Pancreas (tissue), 10 donors: Measurements from ENCODE around the gene GNA14. TPM values are rescaled to one million over a fixed set of nuclear protein-coding genes. Genes with fewer than 3 reads are reported as not detected.

Experiments
- ATAC-seq, 4 donors: fragments of 200-7000 bp; cut with Tn5 transposase; one replicate each; pipeline versions ENCODE4 v1.8.0 to v1.9.1; 2020; ENCODE audit warnings: mild to moderate bottlenecking in 4 of 4, moderate library complexity in 4 of 4
- DNase-seq, 6 donors: peaks; one replicate each; pipeline ENCODE4 v3.0.0-alpha.2; 2020
- FAIRE-seq: peaks from 2 replicates; lab custom pipeline; 2012; peaks lifted over from hg19 to GRCh38; lab: Jason Lieb, UNC
- H3K27ac ChIP-seq, 4 donors: fragments of 200-600 bp; sonication (generic); 1 replicate in 3 of 4; 2 replicates in 1 of 4; pipeline versions ENCODE4 v1.5.0 to v1.8.0; 2020
- H3K27me3 ChIP-seq, 4 donors: fragments of 200-600 bp; one replicate each; pipeline ENCODE4 v1.8.0; 2021
- H3K36me3 ChIP-seq, 3 donors: fragments of 200-600 bp; sonication (generic) in 1 of 3; one replicate each; pipeline versions ENCODE4 v1.5.0 to v1.8.0; 2020 to 2021
- H3K4me1 ChIP-seq, 3 donors: fragments of 200-600 bp; one replicate each; pipeline ENCODE4 v1.8.0; 2021
- H3K4me3 ChIP-seq, 4 donors: fragments of 200-600 bp; sonication (generic) in 2 of 4; one replicate each; pipeline versions ENCODE4 v1.5.0 to v1.8.0; 2020 to 2021
- H3K9me3 ChIP-seq, 4 donors: fragments of 200-600 bp; one replicate each; pipeline ENCODE4 v1.8.0; 2021
- WGBS, 2 donors: extraction: QIAGEN DNeasy Blood & Tissue Kit; methylation state at CpG; one replicate each; pipeline ENCODE4 v1.1.7; 2013; 5-methylcytosine and 5-hydroxymethylcytosine counted together
- intact Hi-C, 3 donors: fragments of 100-400 bp; cut with DNase I; formaldehyde crosslinking; loops; one replicate each; pipeline versions ENCODE4 v1.11.1 to v1.14.2; 2022
- polyA plus RNA-seq, 2 donors: library from polyadenylated mRNA; stranded (reverse); fragments of 200-250 nt; gene quantifications; one replicate each; pipeline ENCODE4 v1.2.3, GENCODE V29; 2013
- total RNA-seq, 6 donors: library from RNA; stranded (reverse); fragmentation: NEBNext Ultra II Directional in 4 of 6; extraction: Animal tissue kit (Norgen Biotek cat#: 25700) in 4 of 6; gene quantifications; one replicate each; pipeline versions ENCODE4 v1.2.1 to v1.2.4, GENCODE V29; 2021 to 2023
- TF ChIP-seq, protein P1 (sequence below), 4 donors: fragments of 200-600 bp; sonication (generic) in 3 of 4; IDR thresholded peaks; one replicate each; pipeline versions ENCODE4 v1.5.0 to v1.8.0; 2021; ENCODE audit warnings: antibody characterized with exemption in 4 of 4
- donor health status: healthy with polysubstance abuse.
- donor health status: DM: no; HTN: no; CAD: no; lungs with moderate emphysema.
- donor health status: DM: no; HTN: no; CAD: no.
- donor health status: control.
- donor health status: control.
- donor health status: Bipolar disorder and iron deficiency.
- donor health status: DM: yes; HTN: yes; CAD: no.
- donor health status: DM: no; HTN: no; CAD: no.
- donor health status: DM: no; HTN: no; CAD: no.
- donor health status: DM: yes; HTN: yes; CAD: no.

Gene GNA14
- total and polyA plus RNA-seq, 8 donors, result 0.92 to 2.0 (median 1.5) TPM

DNA sequence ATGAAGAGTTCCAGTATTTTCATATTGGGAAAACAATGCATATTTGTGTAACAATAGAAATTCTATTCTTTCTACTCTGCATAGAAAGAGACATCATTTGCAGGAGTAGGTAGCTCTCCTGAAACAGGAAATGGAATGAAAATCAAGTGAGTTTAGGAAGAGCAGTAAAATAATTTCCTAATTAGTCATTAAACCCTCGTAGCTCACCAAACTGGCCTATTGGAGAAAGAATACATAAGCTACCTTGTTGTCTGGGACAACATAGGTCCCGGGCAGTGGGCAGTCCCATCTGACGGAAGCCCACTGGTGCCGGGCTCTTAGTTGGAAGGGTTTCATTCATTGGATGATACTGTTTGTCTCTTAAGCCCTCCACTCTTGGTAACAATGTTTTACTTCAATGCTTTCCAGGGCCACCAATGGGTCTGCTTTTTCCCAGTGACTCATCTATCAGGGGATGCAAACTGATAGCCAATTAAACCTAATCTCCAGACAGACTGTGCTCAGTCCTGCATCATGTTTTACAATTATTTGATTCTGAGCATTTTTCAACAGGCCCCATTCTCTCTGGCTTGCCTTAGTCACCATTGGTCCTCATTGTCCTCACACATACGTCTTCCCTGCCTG, 46.5 kb downstream of the GNA14 start:
- no peaks in the 10 kb centered on the region for H3K9me3 ChIP-seq
- FAIRE-seq, result no peak
- H3K27ac ChIP-seq, result no peak overlapping the region
- H3K27me3 ChIP-seq, result no peaks in the 10 kb centered on the region
- TF ChIP-seq, protein P1, sequence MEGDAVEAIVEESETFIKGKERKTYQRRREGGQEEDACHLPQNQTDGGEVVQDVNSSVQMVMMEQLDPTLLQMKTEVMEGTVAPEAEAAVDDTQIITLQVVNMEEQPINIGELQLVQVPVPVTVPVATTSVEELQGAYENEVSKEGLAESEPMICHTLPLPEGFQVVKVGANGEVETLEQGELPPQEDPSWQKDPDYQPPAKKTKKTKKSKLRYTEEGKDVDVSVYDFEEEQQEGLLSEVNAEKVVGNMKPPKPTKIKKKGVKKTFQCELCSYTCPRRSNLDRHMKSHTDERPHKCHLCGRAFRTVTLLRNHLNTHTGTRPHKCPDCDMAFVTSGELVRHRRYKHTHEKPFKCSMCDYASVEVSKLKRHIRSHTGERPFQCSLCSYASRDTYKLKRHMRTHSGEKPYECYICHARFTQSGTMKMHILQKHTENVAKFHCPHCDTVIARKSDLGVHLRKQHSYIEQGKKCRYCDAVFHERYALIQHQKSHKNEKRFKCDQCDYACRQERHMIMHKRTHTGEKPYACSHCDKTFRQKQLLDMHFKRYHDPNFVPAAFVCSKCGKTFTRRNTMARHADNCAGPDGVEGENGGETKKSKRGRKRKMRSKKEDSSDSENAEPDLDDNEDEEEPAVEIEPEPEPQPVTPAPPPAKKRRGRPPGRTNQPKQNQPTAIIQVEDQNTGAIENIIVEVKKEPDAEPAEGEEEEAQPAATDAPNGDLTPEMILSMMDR (IDR thresholded peaks at IDR 0.05), result no peak
- intact Hi-C loops, result no loop called here
- no peak overlapping the region for H3K4me3 ChIP-seq
- no peak for DNase-seq
- peaks cover 0 to 5% (median 0%) of the 10 kb centered on the region in 3 donors for H3K4me1 ChIP-seq
- H3K36me3 ChIP-seq, result no peaks in the 10 kb centered on the region
- no peak for ATAC-seq
- 84 to 89% methylated on average over 5 of the region's 5 CpGs for WGBS, 2 donors

GRCh38 chr9:77600810-77601209, 47.3 kb downstream of the GNA14 start:
- FAIRE-seq (no peak), ATAC-seq (no peak), DNase-seq (no peak)
- Histone ChIP-seq H3K27ac (no peak overlapping the region), H3K4me1 (peaks cover 0 to 5% (median 0%) of the 10 kb centered on the region in 3 donors), H3K27me3 (no peaks in the 10 kb centered on the region), H3K9me3 (no peaks in the 10 kb centered on the region), H3K36me3 (no peaks in the 10 kb centered on the region), H3K4me3 (no peak overlapping the region)
- intact Hi-C loops, result no loop called here
- TF ChIP-seq, protein P1 (IDR thresholded peaks at IDR 0.05), result no peak
- 85 to 90% methylated on average over 18 of the region's 18 CpGs for WGBS, 2 donors

DNA sequence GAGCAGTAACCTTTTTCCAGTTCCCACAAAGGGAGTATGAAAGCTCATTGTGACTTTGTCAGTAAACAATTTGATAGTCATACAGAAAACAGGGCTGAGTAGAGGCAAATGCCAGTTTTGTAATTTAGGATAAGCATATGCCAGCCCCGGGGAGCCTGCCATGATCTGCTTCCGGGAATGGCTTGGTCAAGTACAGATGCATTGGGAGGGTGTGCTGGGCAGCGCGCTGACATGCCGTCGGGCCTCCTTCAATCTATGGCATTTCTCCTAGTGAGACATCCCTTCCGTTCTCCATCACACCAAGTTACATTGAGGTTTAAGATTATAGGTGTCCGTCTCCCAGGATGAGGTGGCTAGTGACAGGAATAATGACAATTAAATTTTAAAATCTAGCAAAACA, 48.6 kb downstream of the GNA14 start:
- Histone ChIP-seq H3K27me3 (no peaks in the 10 kb centered on the region), H3K4me1 (peaks cover 0 to 5% (median 0%) of the 10 kb centered on the region in 3 donors), H3K27ac (no peak overlapping the region), H3K36me3 (no peaks in the 10 kb centered on the region), H3K9me3 (no peaks in the 10 kb centered on the region), H3K4me3 (no peak overlapping the region)
- no peak for DNase-seq
- no peak for ATAC-seq
- 94 to 95% methylated on average over 8 of the region's 8 CpGs for WGBS, 2 donors
- intact Hi-C loops, result loop anchor here in 1 of 3 donors (10.0 kb wide), 1 partner anchor 55 kb away; no protein-coding TSS in a partner anchor
- TF ChIP-seq, protein P1 (IDR thresholded peaks at IDR 0.05), result no peak
- FAIRE-seq, result no peak

GRCh38 chr9:77598991-77599390, 49.1 kb downstream of the GNA14 start:
- intact Hi-C loops, result loop anchor here in 1 of 3 donors (10.0 kb wide), 1 partner anchor 56 kb away; no protein-coding TSS in a partner anchor
- FAIRE-seq (peak; percentile 29), ATAC-seq (peak in 2 of 4 donors; percentile 16 to 22), DNase-seq (no peak)
- 69 to 73% methylated on average over 3 of the region's 3 CpGs for WGBS, 2 donors
- H3K27ac ChIP-seq, result no peak overlapping the region
- peaks cover 0 to 5% (median 0%) of the 10 kb centered on the region in 3 donors for H3K4me1 ChIP-seq
- no peak overlapping the region for H3K4me3 ChIP-seq
- H3K27me3 ChIP-seq, result no peaks in the 10 kb centered on the region
- TF ChIP-seq, protein P1 (IDR thresholded peaks at IDR 0.05), result no peak
- no peaks in the 10 kb centered on the region for H3K9me3 ChIP-seq
- H3K36me3 ChIP-seq, result no peaks in the 10 kb centered on the region

GRCh38 chr9:77598524-77598923, 49.6 kb downstream of the GNA14 start:
- Histone ChIP-seq H3K9me3 (no peaks in the 10 kb centered on the region), H3K4me1 (peaks cover 0 to 5% (median 0%) of the 10 kb centered on the region in 3 donors), H3K27me3 (no peaks in the 10 kb centered on the region), H3K4me3 (no peak overlapping the region), H3K36me3 (no peaks in the 10 kb centered on the region), H3K27ac (no peak overlapping the region)
- 22 to 23% methylated on average over 3 of the region's 3 CpGs for WGBS, 2 donors
- ATAC-seq (peak; percentile 55 to 80 (median 74)), FAIRE-seq (no peak), DNase-seq (peak in 3 of 6 donors; percentile 37 to 46 (median 38))
- TF ChIP-seq, protein P1 (IDR thresholded peaks at IDR 0.05), result no peak
- intact Hi-C loops, result loop anchor here in 1 of 3 donors (10.0 kb wide), 1 partner anchor 56 kb away; no protein-coding TSS in a partner anchor
